Lower leg skin (tissue), 3 donors: ENCODE data around the gene SEH1L.
A peak's percentile ranks its signal among the peaks of the same experiment; 100 is the strongest.

Experiments used
- CTCF ChIP-seq, 3 donors: fragments of 450-650 bp; IDR thresholded peaks; one replicate each; pipeline ENCODE4 v1.5.1; 2016; ENCODE audit warnings: antibody characterized with exemption in 3 of 3, mild to moderate bottlenecking in 3 of 3, moderate library complexity in 2 of 3
- POLR2A ChIP-seq, 2 donors: fragments of 450-650 bp; IDR thresholded peaks; one replicate each; pipeline ENCODE4 v1.6.1; 2016 to 2017; ENCODE audit warnings: antibody characterized with exemption in 2 of 2, mild to moderate bottlenecking in 1 of 2, moderate library complexity in 1 of 2

- peak in 1 of 3 donors; percentile 88 for TF ChIP-seq CTCF (IDR thresholded peaks at IDR 0.05)
- no peak for TF ChIP-seq POLR2A (IDR thresholded peaks at IDR 0.05)
Measured at GRCh38 chr18:12934454-12935071, 13.2 kb upstream of the SEH1L start.
